HG03571 (cell line): ENCODE results near the gene SKAP1.

Experiments used
- ATAC-seq: cut with Tn5 transposase; IDR thresholded peaks from one replicate; pipeline ENCODE4 v1.9.1; 2021; ENCODE audit not compliant: unreplicated experiment

SKAP1 gene

DNA sequence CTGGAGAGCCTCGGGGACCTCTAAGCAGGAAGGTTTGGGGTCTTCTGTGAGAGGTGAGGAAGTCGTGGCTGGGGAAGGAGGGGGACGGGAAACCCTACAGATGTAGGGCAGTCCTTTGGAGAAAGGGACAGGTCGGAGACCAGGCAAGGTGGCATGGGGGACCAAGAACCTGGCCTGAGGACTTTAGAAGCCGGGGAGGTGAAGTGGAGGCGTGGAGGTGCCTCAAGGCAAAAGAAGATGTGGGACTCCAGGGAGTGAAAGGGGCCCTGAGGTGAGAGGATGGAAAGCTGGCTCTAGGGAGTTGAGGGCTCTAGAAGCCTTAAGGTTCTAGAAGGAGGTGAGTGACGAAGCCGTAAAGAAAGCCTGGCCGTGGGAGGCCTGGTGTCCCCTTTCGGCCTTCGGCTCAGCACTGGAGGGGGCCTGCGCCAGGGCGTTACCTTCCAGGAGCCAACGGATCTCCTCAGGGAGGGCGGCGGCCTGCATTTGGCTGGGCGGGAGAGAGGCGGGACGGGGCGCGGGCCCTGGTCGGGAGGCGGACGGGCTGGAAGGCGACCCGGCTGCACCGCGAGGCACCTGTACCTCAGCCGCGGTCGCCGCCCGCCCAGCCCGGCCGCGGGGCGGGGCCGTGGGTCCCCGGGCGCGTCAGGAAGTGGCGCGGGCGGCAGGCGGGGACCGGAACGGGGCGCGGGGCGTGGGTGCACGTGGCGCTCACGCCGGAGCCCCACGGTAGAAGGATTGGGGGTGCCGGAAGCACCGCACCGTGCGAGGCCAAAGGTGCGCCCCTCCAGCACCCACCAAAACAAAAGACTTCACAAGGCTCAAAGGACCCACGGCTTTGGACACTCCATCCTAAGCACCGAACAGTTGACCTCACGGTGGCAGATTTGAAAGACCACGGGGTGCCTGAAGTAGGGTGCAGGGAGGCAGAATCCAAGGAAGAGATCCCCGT, at the start of gene SKAP1:
TSS of gene SKAP1 (minus strand) at position 577 of the 949 bp plus-strand sequence.
- no peak for ATAC-seq

DNA sequence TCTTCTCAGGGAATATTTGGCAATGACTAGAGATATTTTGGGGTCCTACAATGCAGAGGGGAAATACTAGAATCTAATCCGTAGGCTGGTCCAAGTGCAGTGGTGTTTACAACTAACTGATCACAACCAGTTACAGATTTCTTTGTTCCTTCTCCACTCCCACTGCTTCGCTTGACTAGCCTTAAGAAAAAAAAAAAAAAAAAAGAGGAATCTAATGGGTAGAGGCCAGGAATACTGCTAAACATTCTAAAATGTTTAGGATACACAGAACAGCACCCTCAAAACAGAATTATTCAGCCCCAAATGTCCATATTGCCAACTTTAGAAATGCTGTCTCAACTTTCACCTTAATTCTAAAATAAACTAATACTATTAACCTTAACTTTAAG, 49.0 kb upstream of the SKAP1 start:
- no peak for ATAC-seq

DNA sequence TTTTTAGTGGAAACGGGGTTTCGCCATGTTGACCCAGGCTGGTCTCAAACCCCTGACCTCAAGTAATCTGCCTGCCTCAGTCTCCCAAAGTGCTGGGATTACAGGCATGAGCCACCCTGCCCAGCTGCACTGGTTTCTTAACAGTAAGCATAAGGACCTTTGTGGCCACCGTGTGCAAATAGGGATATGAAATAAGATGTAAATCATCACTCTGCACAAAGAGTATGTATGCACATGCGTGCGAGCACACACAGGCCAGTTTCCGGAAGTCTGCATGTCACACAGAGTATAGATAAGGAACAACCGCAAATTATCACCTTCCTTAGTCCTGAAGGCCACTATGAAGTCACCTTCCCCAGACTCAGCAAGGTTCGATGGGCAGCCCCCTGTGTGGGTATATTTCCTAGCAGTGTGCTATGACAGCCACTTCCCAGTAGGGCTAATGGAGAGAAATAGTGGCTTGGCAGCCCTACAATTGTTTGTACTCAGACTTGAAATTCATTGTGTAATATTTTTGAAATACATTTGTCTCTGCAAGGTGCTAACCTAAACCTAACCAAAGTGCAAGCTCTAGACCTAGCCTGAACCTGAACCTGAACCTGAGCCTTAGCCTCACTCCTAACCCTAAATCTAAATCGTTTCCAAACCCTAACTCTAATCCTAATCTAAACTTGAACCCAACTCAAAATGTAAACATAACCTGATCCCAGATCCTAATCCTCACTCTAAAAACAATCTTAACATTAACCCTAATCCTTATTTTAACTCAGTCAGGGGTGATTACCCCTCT, 48.4 kb upstream of the SKAP1 start:
- ATAC-seq, result no peak

DNA sequence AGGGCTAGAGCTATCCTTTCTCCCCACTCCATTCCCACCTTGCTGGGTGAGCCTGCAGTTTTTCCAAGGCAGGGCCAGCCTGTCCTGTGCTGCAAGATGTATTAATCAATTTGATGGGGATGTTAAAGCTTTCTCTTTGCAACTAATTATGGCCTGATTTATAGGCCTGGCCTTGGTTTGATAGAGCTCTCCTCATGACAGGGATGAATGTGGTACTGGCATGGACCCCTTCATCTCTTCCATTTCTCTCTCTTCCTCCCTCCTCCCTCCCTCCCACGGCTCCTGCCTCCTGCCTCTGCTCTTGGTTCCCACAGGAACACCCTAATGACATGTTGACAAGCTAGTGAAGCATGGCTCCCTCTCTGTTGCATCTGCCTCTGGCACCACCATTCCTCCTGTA, 47.2 kb upstream of the SKAP1 start:
- ATAC-seq, result no peak

DNA sequence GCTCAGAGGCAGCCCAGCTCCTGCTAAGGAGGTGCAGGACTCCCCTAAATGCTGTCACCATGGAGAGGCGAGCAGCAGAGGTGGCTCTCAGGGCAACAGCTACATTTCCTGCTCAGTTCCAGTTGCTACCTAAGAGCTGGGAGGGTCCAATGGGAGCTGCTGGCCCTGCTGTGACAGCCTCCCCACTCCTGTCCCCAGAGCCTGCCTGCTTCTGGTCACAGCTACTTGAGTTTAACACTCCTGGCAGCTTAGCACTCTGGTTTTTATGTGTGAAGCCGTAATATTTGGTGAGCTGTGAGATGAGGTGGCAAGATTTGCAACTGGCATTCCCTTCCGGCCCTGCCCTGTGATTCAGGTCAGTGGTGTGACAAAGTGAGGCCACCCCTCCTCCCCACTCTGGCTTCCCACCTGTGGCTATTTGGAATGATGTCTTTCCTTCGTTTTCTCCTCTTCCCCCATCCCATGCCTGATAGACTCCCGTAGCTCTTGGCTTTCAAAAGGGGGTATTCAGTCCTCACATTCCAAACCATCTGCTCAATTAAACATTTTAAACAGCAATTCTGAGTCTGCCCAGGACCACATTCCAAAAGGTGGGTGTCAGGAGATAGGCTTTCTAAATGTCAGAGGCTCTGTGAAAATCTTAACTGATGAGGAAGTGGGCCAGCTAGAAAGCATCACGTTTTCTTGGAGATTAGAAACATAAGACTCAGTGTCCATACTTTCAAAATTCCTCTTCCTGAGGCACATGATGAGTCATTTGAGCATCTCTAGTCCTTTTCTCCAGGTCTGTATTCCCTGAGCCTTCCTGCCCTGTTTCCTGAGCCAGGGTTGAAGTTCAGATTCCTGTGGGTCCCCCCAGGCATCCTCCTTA, 42.6 kb upstream of the SKAP1 start:
- ATAC-seq, result no peak

DNA sequence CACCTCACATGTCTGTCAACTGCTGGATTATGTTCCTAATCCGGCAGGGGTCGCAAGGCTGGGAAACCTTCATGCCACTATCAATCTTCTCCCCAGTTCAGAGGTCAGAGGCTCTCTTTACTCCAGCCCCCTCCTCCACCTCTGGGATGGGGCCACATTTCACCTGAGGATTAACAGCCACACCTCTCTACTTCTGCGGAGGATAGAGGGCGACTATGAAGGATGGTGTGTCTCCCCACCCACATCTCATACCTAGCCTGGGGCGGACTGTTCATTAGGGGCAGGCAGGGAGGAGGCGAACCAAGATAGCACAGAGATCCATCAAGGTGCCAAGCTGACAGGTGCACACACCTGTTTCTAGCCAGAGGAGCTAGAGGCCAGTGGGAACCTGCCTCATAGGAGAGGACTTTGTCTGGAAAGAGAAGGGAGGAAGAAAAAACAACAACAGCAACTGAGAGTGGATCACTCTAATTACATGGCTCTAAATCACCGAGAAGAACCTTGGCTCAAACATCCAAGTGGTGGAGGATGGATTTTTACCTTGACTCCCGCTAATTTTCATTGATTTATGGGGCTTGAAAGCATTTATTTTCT, 41.9 kb upstream of the SKAP1 start:
- ATAC-seq, result no peak

DNA sequence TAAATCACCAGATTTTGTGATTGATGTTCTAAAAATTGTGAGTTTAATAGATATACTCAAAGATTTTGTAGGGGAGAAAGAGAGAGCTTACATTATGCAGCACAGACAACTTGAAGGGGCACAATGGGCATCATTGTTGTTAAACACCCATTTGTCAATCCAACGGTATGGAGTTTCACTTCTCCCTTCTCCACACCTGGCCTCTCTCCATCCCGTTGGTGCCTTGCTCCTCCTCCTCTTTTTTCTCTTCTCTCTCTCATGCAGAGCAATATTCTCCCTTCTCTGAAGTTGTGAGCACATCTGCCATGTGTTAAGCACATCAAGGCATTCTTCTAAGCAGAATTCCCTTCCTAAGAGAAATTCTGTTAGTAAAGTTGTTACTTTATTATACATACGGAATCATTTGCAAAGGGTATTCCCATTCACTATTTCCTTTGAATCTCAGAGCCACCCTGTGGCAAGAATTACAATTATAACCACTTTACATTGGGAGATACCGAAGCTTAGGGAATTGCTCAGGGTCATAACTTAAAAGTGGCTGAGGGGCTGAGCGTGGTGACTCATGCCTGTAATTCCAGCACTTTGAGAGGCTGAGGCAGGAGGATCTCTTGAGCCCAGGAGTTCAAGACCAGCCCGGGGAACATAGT, 40.5 kb upstream of the SKAP1 start:
- ATAC-seq, result no peak

DNA sequence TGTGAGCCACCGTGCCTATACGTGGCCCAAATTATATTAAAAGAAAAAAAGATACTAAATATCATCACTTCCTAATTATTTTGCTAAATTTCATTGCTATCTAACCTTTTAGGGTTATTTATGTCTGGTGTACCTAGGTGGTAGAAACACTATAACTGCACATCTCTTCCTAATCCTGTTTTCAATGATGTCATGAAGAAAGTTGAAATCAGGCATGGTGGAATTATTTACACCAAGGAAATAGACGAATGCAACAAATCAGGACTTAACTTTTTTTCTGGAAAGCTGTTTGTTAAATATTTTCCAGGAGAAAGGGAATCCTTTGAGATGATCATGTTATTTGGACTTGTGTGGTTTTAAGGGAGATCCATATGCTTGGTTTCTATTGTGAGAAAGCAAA, 39.2 kb upstream of the SKAP1 start:
- no peak for ATAC-seq

DNA sequence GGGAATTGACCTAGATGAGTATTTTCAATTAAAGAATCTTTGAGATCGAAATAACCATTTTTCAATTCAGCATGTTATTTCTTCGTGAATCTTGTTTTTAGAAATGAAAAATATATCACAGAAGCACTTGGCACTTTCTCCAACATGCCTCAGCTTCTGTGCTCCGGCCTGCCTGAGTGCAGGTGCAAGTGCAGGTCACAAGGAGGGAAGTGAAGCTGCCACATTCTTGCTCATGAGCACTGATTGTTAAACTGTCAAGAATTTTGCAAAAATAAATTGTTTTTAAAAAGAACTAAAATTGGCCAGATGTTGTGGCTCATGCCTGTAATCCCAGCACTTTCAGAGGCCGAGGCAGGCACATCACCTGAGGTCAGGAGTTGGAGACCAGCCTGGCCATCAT, 38.3 kb upstream of the SKAP1 start:
- ATAC-seq, result no peak

DNA sequence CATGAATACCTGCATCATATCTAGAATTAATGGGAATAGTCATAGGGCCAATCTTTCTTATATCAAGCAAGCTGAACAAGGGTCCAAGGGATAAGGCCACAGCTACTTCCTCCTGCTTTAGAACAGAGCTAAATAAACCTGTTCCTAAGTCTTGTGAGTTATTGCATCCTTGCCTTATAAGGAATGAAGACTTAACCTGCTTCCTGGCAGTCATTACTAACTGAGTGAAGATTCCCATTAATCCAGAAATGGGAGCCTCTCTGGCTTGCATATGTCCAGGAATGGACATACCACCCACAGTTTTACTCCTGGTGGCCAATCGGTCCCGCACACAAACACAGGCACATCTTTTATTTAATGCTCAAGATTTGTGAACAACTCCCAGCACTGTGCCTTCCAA, 35.9 kb upstream of the SKAP1 start:
- ATAC-seq, result no peak

DNA sequence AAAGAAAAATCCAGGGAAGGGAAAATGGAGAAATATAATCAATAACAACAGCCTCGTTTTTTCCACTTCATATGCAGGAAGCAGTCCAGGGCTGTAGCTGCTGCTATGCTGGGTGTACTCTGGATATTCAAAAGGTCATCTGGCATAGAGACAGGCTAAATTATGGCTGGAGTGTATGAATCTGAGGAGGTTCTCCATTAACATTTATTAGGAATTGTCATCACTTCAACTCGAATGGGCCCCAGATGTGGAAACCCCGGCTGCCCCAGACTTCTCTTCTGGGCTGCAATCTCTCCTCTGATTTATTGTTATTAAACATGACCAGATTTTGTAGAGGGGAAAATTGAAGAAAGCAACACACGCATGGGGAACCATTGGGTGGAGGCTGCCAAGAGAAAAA, 33.5 kb upstream of the SKAP1 start:
- ATAC-seq, result no peak

DNA sequence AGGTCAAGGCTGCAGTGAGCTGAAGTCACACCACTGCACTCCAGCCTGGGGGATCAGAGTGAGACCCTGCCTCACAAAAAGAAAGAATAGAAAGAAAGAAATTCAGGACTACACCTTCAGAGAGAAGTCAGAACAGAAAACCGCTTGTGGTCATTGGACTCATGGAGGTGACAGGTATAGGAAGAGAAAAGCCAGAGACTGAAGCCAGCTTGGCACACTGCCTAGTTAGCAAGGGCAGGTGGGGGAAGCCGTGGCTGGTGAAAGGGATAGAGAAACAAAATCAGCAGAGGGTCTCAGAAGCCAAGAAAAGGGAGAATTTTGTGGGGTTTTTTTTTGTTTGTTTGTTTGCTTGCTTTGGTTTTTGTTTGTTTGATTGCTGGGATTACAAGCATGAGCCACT, 32.9 kb upstream of the SKAP1 start:
- no peak for ATAC-seq

DNA sequence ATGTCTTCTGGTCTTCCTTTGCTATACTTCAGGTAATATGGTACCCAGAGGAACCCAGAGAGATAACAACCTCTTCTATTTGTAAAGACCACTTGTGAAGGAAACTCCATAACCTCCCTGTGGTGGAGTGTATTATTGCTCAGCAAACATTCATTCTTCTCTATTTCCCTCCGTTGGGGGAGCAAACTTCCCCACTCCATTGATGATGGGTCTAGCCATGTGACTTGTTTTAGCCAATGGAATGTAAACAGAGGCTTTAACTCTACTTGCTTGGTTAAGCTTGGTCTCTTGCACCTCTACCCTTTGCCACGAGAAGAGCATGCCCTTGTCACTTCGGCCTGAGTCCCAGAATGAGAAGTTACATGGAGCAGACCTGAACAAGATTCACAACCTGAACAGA, 30.0 kb upstream of the SKAP1 start:
- ATAC-seq, result no peak

DNA sequence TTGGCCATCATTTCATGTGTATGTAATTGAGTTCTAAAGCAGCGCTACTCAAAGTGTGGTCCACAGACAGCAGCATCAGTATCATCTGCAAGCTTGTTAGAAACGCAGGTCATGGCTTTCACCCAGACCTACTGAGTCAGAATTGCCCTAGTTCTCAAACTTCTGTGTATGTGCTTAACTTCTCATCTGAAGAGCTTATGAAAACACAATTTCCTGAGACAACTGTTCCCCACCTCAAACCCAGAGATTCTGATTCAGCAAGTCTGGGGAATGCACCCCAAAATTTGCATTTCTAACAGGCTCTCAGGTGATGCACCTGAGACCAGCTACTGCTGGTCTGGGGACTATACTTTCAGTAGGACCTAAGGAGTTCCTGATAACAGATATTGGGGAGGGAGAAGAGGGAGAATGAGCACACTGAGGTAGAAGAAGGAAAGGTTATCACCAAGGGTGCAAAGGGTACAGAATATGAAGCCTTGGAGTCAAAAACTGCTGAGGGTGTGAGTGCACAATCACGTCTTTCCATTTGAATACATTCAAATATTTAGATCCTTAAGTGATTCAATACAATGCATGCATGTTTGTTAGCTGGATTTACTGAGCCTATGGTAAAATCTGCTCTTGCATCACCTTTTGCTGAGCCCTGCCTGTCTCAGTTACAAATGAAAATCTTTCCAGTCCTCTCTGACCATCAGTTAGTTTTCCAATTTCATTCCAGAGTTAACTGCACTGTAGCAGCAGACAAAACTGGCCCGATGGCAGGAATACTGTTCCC, 29.2 kb upstream of the SKAP1 start:
- no peak for ATAC-seq

DNA sequence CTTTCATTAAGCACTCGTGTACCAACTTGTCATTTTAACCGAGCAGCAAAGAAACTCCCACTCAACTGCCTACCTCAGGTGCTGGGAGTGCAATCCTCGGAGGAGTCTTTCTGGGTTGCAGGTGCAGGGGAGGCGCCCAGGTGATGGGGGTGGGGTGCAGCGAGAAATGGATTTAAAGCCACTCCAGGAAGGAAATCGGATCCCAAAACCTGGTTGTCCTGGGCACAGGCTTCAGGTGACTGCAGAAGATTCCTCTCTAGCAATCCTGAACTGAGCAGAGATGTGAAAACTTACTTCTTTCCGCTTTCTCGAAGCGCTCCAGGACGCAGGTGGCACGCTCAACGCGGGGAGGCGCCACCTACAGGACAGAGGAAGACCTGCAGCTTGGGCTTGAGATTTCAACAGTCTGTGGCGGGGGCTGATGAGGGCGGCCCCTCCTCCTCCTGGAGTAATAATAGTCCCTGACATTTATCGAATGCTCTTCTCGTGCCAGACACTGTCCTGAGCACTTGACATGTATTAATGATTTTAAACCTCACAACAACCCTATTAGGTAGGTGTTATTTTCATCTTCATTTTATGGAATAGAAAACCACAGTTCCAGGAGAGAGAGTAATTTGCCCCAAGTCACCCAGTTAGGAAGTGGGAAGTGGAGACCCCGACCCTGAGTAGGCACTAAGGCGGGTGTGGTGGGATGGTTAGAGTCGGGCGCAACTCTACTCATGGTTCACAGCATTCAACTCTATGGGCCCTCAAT, 27.2 kb upstream of the SKAP1 start:
- no peak for ATAC-seq

DNA sequence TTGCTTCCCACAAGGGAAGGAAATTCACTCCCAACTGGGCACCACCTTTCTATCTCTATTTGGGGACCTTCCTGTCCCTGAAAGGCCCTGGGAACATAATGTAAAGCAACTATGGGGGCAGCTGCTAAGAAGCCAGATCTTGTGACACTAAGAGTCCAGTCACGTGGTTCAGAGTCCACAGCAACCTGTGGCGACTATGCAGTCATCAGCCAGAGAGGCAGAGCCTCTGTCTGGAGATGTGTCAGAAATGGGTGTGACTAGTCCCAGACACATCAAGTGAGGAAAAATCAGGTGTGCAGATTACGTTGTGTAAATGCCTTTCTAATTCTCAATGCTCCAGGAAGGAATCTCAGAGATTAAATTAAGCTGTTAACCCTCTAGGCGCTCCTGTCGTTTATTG, 26.6 kb upstream of the SKAP1 start:
- ATAC-seq, result no peak

DNA sequence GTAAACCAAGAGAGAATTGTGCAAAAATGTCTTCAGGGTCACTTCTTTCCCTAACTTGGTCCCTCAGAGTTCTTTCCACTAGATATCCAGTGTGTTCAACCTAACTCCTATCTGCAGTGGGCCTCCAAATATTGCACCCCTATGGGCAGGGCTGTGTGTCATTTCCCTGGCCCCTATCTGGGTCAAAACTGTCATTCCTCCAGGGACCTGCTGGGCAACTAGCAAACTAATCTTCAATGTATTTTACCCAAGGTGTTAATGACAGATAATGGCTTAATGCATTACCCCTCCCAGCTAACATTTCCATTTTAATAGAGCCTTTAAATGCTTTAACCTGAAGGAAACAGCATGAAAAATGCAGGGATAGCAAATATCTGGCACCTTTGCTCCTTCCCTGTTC, 25.8 kb upstream of the SKAP1 start:
- no peak for ATAC-seq

DNA sequence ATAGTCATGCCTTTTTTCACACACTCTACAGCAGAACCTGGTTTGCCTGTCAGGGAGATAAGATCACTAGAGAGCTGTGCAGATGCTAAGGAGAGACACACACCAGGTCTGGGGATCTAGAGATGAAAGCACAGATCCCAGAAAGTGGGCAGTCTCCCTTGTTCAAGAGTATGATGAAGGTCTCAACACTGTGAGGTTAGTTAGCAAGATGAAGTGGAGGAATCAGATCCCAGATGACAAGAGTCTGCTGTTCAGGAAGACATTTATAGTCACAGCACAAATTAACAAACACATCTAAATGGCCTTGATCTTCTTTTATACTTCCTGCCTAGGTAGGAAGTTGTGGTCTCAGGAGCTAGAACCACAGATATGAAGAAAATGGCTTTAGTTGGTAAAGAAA, 23.4 kb upstream of the SKAP1 start:
- ATAC-seq, result no peak

DNA sequence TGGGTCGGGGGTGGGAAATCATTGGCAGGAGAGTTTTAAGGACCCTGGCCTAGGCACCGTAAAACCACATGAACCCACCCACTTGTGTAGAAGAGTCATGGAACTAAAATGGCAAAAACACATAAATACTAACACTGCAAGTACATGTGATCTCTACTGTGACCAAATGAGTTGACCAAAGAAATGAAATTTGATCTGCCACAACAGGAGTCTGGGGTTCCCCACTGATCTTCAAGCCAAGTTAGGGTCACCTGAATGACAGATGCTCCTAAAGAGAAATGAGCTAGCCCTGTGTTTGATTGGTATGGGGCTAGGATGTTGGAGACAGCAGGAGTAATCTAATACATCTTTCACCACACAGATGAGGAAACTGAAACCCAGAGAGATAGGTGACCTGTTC, 21.5 kb upstream of the SKAP1 start:
- no peak for ATAC-seq
